ENCODE results near the gene WASF2.

DNA sequence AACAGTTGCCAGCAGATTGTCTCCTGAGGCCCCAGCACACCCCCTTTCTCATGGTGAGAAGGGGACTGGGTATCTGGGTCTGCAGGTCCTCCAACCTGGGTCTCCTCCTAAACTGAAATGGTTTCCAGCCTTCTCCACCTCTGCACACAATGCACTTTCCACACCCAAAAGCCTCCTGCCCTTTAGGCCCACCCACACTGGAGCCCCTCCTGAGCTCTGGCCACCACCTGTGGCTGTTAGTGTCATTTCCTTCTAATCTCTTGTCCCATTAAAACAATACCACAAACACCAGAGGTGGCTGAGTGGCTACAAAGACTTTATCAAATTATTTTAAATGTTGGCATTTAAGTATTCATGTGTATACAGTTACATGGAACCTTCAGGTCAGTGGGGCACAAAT is 86.0 kb downstream of the WASF2 start:
- TF ChIP-seq CEBPB (IDR thresholded peaks at IDR 0.05; ENCODE audit: low read depth, low read length) (no peak), CTCF (IDR thresholded peaks at IDR 0.05; ENCODE audit: control extremely low read depth in 1 of 3, insufficient read depth in 1 of 3, low read depth in 1 of 3, low read length in 3 of 3) (no peak), POLR2A (IDR thresholded peaks at IDR 0.05; ENCODE audit: control extremely low read depth in 1 of 2, low read depth in 2 of 2, low read length in 2 of 2) (no peak), USF2 (IDR thresholded peaks at IDR 0.05; ENCODE audit: low read length) (no peak), RNF2 (IDR thresholded peaks at IDR 0.05; ENCODE audit: borderline replicate concordance, low read depth, low read length, missing control alignments, poor library complexity, severe bottlenecking) (no peak), ATF2 (IDR thresholded peaks at IDR 0.05; ENCODE audit: low read length) (no peak), EZH2 (IDR thresholded peaks at IDR 0.05; ENCODE audit: low read depth, low read length, severe bottlenecking) (no peak), RAD21 (IDR thresholded peaks at IDR 0.05 in 1 of 2, conservative IDR thresholded peaks at IDR 0.05 in 1 of 2; ENCODE audit: low read depth in 2 of 2, low read length in 2 of 2) (no peak), MAFK (IDR thresholded peaks at IDR 0.05; ENCODE audit: low read depth, low read length) (no peak), SP1 (IDR thresholded peaks at IDR 0.05; ENCODE audit: low read depth, low read length) (no peak), GABPA (IDR thresholded peaks at IDR 0.05; ENCODE audit: borderline replicate concordance, insufficient read depth, low read length) (no peak)

All from H1 (cell line).